ENCODE measurements around the gene GRAP2. TPM values are rescaled to one million over a fixed set of nuclear protein-coding genes. Genes with fewer than 3 reads are reported as not detected.
"Not testable (repeated sequence)": the region's sequence is repeated elsewhere in the genome, so short reads cannot be mapped to it uniquely, and the experiment has no call there.

GRAP2 gene
- total RNA-seq: 10 to 100 TPM; 56.4 to 59.4 TPM

DNA sequence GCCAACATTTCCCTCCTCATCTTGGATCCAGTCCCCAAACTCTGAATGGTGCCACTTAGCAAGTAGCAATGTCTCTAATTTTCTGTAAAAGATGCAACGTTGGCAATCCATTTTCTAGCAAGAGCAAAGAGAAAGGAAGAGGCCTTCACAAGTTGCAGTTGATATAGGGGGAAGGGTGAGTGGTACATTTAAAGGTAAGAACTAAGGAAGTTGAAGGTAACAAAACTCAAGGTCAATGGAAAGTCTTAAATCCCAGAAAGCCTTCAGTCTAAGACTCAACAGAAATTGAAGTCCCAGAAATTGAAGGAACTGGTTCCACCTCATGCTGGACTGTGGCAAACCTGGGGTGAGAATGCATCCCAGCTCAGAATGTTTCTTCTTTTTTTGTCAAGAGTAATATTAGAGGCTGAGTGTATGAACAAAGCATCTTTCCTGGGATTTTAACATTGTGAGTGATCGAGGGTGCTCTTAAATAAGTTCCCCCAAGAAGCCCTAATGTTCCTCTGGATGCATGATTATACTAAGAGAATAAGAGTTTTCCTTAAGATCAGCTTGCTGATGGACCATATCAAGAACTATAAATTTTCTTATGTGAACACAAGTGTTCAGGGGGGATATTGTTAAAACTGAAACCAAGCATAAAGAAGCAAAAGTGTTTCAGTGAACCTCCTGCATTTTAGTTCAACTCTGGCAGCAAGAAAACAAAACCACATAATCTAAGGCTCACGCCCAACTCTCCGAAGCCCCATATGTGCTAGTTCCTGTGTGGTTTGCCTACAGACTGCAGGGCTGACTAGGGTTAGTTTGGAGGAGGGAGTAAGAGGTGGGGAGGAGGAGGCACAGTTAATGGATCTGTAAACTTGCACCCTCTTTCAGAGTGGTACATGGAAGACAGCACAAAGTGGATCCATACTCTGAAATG, at the start of gene GRAP2:
Gene GRAP2, plus strand, starts transcription at position 779 of the 922 bp plus-strand sequence. CDS start 46,023 bp downstream, outside the sequence.
- peaks cover 28% of the 10 kb centered on the region for H3K4me1 Mint-ChIP-seq (ENCODE audit: low read depth)

GRCh38 chr22:39851606-39852315, 49.1 kb upstream of the GRAP2 start:
- no peak overlapping the region for H3K27ac Mint-ChIP-seq
- H3K27me3 Mint-ChIP-seq (ENCODE audit: low read depth): peaks cover 6% of the 10 kb centered on the region

More for the DNA sequence above, at the start of gene GRAP2:
- peak; percentile 91 to 93 for ATAC-seq (replicated peaks in 1 of 2)
- peak within 1 kb of the TSS; percentile 100 for H3K27ac Mint-ChIP-seq
- peak within 1 kb of the TSS; percentile 92 for H3K4me3 Mint-ChIP-seq
- no peaks in the 10 kb centered on the region for H3K27me3 Mint-ChIP-seq (ENCODE audit: low read depth)
- DNase-seq: peak; percentile 68 to 69
- peaks cover 7% of the 10 kb centered on the region in 2 donors for H3K36me3 Mint-ChIP-seq (ENCODE audit: insufficient read depth in 2 of 2)
- no peaks in the 10 kb centered on the region for H3K9me3 Mint-ChIP-seq

DNA sequence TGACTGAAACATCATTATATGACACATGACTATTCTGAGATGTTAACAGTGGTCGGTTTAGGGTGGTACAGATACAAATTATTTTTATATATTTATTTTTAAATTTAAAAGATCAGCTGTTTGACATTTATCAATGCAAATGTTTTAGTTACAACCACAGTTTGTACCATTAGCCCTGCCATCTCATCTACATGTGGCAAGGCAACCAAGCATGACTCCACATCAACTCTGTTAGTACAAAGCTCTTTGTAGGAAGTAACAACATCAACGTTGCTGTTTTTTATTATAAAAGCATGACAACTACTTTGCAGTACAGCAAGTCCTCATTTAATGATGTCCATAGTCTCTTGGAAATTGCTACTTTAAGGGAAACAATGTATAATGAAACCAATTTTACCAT, 48.1 kb upstream of the GRAP2 start:
- DNase-seq (no peak), ATAC-seq (replicated peaks in 1 of 2) (no peak)
- Mint-ChIP-seq H3K27ac (no peak overlapping the region), H3K9me3 (no peaks in the 10 kb centered on the region), H3K36me3 (ENCODE audit: insufficient read depth in 2 of 2) (no peaks in the 10 kb centered on the region), H3K27me3 (ENCODE audit: low read depth) (peaks cover 6% of the 10 kb centered on the region), H3K4me3 (no peak overlapping the region), H3K4me1 (ENCODE audit: low read depth) (no peaks in the 10 kb centered on the region)

More at GRCh38 chr22:39851606-39852315, 49.1 kb upstream of the GRAP2 start:
- DNase-seq (no peak), ATAC-seq (replicated peaks in 1 of 2) (no peak)
- Mint-ChIP-seq H3K4me3 (no peak overlapping the region), H3K9me3 (no peaks in the 10 kb centered on the region), H3K4me1 (ENCODE audit: low read depth) (no peaks in the 10 kb centered on the region), H3K36me3 (ENCODE audit: insufficient read depth in 2 of 2) (no peaks in the 10 kb centered on the region)

- Mint-ChIP-seq H3K36me3 (ENCODE audit: insufficient read depth in 2 of 2) (no peaks in the 10 kb centered on the region), H3K9me3 (no peaks in the 10 kb centered on the region), H3K27me3 (ENCODE audit: low read depth) (peaks cover 7% of the 10 kb centered on the region), H3K27ac (no peak overlapping the region), H3K4me1 (ENCODE audit: low read depth) (peaks cover 22% of the 10 kb centered on the region), H3K4me3 (no peak overlapping the region)
- no peak for ATAC-seq (replicated peaks in 1 of 2)
- no peak for DNase-seq
Measured at GRCh38 chr22:39856588-39856987, 44.3 kb upstream of the GRAP2 start.

GRCh38 chr22:39859903-39860588, 40.8 kb upstream of the GRAP2 start:
- DNase-seq: no peak
- H3K4me1 Mint-ChIP-seq (ENCODE audit: low read depth): peaks cover 22% of the 10 kb centered on the region
- H3K27ac Mint-ChIP-seq: peak overlapping the region; percentile 27
- no peaks in the 10 kb centered on the region for H3K36me3 Mint-ChIP-seq (ENCODE audit: insufficient read depth in 2 of 2)
- peak overlapping the region; percentile 64 to 66 for H3K4me3 Mint-ChIP-seq
- peaks cover 7% of the 10 kb centered on the region for H3K27me3 Mint-ChIP-seq (ENCODE audit: low read depth)
- no peaks in the 10 kb centered on the region for H3K9me3 Mint-ChIP-seq
- peak; percentile 46 to 61 for ATAC-seq (replicated peaks in 1 of 2)

GRCh38 chr22:39868741-39869140, 32.1 kb upstream of the GRAP2 start:
- ATAC-seq (replicated peaks in 1 of 2) (no peak), DNase-seq (no peak)
- Mint-ChIP-seq H3K27ac (no peak overlapping the region), H3K4me1 (ENCODE audit: low read depth) (peaks cover 8% of the 10 kb centered on the region), H3K4me3 (no peak overlapping the region), H3K36me3 (ENCODE audit: insufficient read depth in 2 of 2) (peaks cover 0 to 2% of the 10 kb centered on the region in 2 donors), H3K9me3 (peaks cover 0 to 3% of the 10 kb centered on the region in 2 donors), H3K27me3 (ENCODE audit: low read depth) (no peaks in the 10 kb centered on the region)

DNA sequence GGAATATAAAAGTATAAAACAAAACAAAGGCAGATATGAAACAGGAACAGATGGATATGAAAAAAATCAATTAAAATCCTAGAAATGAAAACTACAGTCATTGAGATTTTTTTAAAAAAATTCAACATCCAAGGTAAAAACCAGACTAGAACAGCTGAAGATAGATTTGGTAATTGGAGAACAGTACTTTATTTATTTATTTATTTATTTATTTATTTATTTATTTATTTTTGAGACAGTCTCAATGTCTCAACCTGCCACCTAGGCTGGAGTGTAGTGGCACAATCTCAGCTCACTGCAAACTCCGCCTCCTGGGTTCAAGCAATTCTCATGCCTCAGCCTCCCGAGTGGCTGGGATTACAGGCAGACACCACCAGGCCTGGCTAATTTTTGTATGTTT, 31.1 kb upstream of the GRAP2 start:
- peaks cover 14% of the 10 kb centered on the region for H3K4me1 Mint-ChIP-seq (ENCODE audit: low read depth)
- DNase-seq; H3K4me3 Mint-ChIP-seq; H3K36me3 Mint-ChIP-seq (ENCODE audit: insufficient read depth in 2 of 2); H3K27me3 Mint-ChIP-seq (ENCODE audit: low read depth); H3K9me3 Mint-ChIP-seq; ATAC-seq (replicated peaks in 1 of 2); H3K27ac Mint-ChIP-seq: not testable (repeated sequence)

GRCh38 chr22:39871008-39871798, 29.7 kb upstream of the GRAP2 start:
- ATAC-seq (replicated peaks in 1 of 2) (no peak), DNase-seq (no peak)
- Mint-ChIP-seq H3K4me1 (ENCODE audit: low read depth) (peaks cover 14% of the 10 kb centered on the region), H3K27me3 (ENCODE audit: low read depth) (no peaks in the 10 kb centered on the region), H3K27ac (no peak overlapping the region), H3K9me3 (peaks cover 0 to 3% of the 10 kb centered on the region in 2 donors), H3K4me3 (no peak overlapping the region), H3K36me3 (ENCODE audit: insufficient read depth in 2 of 2) (peaks cover 0 to 2% of the 10 kb centered on the region in 2 donors)

DNA sequence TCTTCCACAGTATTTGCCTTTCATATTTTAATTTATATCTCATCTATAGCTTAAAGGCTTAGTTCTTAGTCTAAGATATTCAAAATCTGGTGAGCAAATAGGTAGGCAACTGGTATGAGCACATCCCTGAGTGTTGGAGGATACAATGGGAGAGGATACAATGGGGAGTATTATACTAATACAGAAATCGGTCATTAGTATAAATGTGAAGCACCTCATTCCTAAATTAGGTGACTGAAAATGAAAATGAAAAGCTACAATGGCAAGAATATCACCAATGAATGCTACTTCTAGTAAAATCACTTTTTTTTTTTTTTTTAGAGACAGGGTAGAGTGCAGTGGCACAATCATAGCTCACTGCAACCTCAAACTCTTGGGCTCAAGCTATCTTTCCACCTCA, 28.3 kb upstream of the GRAP2 start:
- H3K4me3 Mint-ChIP-seq: no peak overlapping the region
- no peak for ATAC-seq (replicated peaks in 1 of 2)
- no peak overlapping the region for H3K27ac Mint-ChIP-seq
- H3K4me1 Mint-ChIP-seq (ENCODE audit: low read depth): peaks cover 15% of the 10 kb centered on the region
- H3K27me3 Mint-ChIP-seq (ENCODE audit: low read depth): no peaks in the 10 kb centered on the region
- H3K36me3 Mint-ChIP-seq (ENCODE audit: insufficient read depth in 2 of 2): peaks cover 0 to 2% of the 10 kb centered on the region in 2 donors
- peaks cover 0 to 3% of the 10 kb centered on the region in 2 donors for H3K9me3 Mint-ChIP-seq
- DNase-seq: no peak

DNA sequence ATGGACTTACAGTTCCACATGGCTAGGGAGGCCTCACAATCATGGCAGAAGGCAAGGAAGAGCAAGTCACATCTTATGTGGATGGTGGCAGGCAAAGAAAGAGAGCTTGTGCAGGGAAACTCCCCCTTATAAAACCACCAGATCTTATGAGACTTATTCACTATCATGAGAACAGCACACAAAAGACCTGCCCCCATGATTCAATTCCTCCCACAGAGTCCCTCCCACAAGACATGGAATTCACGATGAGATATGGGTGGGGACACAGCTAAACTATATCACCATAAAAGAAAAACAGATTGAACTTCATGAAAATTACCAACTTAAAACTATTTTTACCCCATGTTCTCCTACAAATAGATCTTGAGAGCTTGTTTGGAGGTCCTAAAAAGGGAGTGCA, 26.9 kb upstream of the GRAP2 start:
- DNase-seq (no peak), ATAC-seq (replicated peaks in 1 of 2) (no peak)
- Mint-ChIP-seq H3K4me3 (no peak overlapping the region), H3K27me3 (ENCODE audit: low read depth) (no peaks in the 10 kb centered on the region), H3K27ac (no peak overlapping the region), H3K36me3 (ENCODE audit: insufficient read depth in 2 of 2) (no peaks in the 10 kb centered on the region), H3K4me1 (ENCODE audit: low read depth) (peaks cover 19% of the 10 kb centered on the region), H3K9me3 (peaks cover 0 to 2% of the 10 kb centered on the region in 2 donors)

DNA sequence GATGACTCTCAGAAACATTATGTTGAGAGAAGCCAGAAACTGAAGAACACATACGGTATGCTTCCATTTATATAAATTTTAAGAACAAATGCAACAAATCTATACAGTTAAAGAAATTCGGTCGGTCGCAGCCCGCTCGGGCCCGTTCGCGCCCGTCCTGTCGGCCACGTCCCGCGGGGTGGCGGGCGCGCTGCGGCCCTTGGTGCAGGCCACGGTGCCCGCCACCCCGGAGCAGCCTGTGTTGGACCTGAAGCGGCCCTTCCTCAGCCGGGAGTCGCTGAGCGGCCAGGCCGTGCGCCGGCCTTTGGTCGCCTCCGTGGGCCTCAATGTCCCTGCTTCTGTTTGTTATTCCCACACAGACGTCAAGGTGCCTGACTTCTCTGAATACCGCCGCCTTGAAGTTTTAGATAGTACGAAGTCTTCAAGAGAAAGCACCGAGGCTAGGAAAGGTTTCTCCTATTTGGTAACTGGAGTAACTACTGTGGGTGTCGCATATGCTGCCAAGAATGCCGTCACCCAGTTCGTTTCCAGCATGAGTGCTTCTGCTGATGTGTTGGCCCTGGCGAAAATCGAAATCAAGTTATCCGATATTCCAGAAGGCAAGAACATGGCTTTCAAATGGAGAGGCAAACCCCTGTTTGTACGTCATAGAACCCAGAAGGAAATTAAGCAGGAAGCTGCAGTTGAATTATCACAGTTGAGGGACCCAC, 25.6 kb upstream of the GRAP2 start:
- not testable (repeated sequence) for H3K27ac Mint-ChIP-seq; H3K36me3 Mint-ChIP-seq (ENCODE audit: insufficient read depth in 2 of 2); H3K9me3 Mint-ChIP-seq; H3K4me3 Mint-ChIP-seq; DNase-seq; H3K27me3 Mint-ChIP-seq (ENCODE audit: low read depth)
- ATAC-seq (replicated peaks in 1 of 2): peak in 1 of 2 donors; percentile 38
- H3K4me1 Mint-ChIP-seq (ENCODE audit: low read depth): peaks cover 19% of the 10 kb centered on the region

Data from activated T-cell treated with anti-CD3 and anti-CD28 coated beads, Interleukin-2, amount 50 U/mL, for 72 hours (primary cell).